SK-N-SH treated with all-trans-retinoic acid at 6 μM for 48 hours (cell line): ENCODE data around the gene CTCFL.

Source experiments
- ARNTL ChIP-seq: fragments of 450-650 bp; formaldehyde crosslinking; IDR thresholded peaks from 2 replicates; pipeline ENCODE4 v1.5.0; 2020; ENCODE audit warnings: low read depth, mild to moderate bottlenecking, moderate library complexity, borderline replicate concordance
- CSDC2 ChIP-seq: fragments of 250-450 bp; sonication (Bioruptor Pico); IDR thresholded peaks from 2 replicates; pipeline ENCODE4 v1.5.0; 2020; ENCODE audit warnings: mild to moderate bottlenecking, moderate library complexity
- ESRRG ChIP-seq: fragments of 250-450 bp; sonication (Bioruptor Pico); IDR thresholded peaks from 2 replicates; pipeline ENCODE4 v1.6.1; 2021; ENCODE audit warnings: mild to moderate bottlenecking
- ISL1 ChIP-seq: fragments of 250-450 bp; sonication (Bioruptor Pico); IDR thresholded peaks from 2 replicates; pipeline ENCODE4 v2.1.2; 2022; ENCODE audit warnings: mild to moderate bottlenecking, moderate library complexity
- ZFP3 ChIP-seq: fragments of 250-450 bp; sonication (Bioruptor Pico); IDR thresholded peaks from 2 replicates; pipeline ENCODE4 v1.5.0; 2020; ENCODE audit warnings: mild to moderate bottlenecking, moderate library complexity

- TF ChIP-seq ISL1 (CRISPR knock-in tag) (no peak), ZFP3 (CRISPR knock-in tag) (no peak), CSDC2 (CRISPR knock-in tag) (no peak), ESRRG (CRISPR knock-in tag) (no peak), ARNTL (CRISPR knock-in tag) (no peak)
Measured at GRCh38 chr20:57502336-57502700, 22.6 kb downstream of the CTCFL start.
